Fibroblast of lung (primary cell): ENCODE data around the gene ABCC10. TPM values are rescaled to one million over a fixed set of nuclear protein-coding genes. Genes with fewer than 3 reads are reported as not detected.

Experiments used
- DNase-seq, 2 donors: peaks; one replicate each; pipeline versions ENCODE4 v3.0.0 to v3.0.0-alpha.2; 2010; ENCODE audit warnings: low read depth in 2 of 2
- H2AFZ ChIP-seq: 2 replicates; pipeline ENCODE4 v1.5.1; 2012; ENCODE audit warnings: low read length, control low read depth, inconsistent platforms
- H3K27ac ChIP-seq: 2 replicates; pipeline ENCODE4 v1.5.1; 2011; ENCODE audit warnings: low read length, control low read depth; ENCODE audit not compliant: insufficient read depth
- H3K27me3 ChIP-seq: 2 replicates; pipeline ENCODE4 v1.5.1; 2011; ENCODE audit warnings: mild to moderate bottlenecking, low read length; ENCODE audit not compliant: control insufficient read depth, insufficient read depth
- H3K36me3 ChIP-seq: 2 replicates; pipeline ENCODE4 v1.5.1; 2011; ENCODE audit warnings: low read length; ENCODE audit not compliant: control insufficient read depth, insufficient read depth
- H3K4me1 ChIP-seq: 2 replicates; pipeline ENCODE4 v1.5.1; 2011; ENCODE audit warnings: low read length; ENCODE audit not compliant: control insufficient read depth, insufficient read depth; ENCODE audit errors: extremely low read depth
- H3K4me2 ChIP-seq: 2 replicates; pipeline ENCODE4 v1.5.1; 2011; ENCODE audit warnings: low read length, control low read depth; ENCODE audit not compliant: insufficient read depth; ENCODE audit errors: extremely low read depth
- H3K4me3 ChIP-seq, 4 experiments: fragments of 200-600 bp in 1 of 4; sonication (generic) in 1 of 4; replicated peaks in 1 of 4; 2 replicates each; pipeline ENCODE4 v1.5.1; 2011 to 2016; ENCODE audit warnings: low read length in 4 of 4, low read depth in 3 of 4, mild to moderate bottlenecking in 3 of 4, control low read depth in 2 of 4, inconsistent platforms in 1 of 4, mixed read lengths in 1 of 4; ENCODE audit not compliant: insufficient read depth in 1 of 4; ENCODE audit errors: control extremely low read depth in 1 of 4
- H3K79me2 ChIP-seq: 2 replicates; pipeline ENCODE4 v1.5.1; 2012; ENCODE audit warnings: mild to moderate bottlenecking, low read length, inconsistent platforms; ENCODE audit not compliant: control insufficient read depth, insufficient read depth
- H3K9ac ChIP-seq: 2 replicates; pipeline ENCODE4 v1.5.1; 2011; ENCODE audit warnings: mild to moderate bottlenecking, low read length, control low read depth; ENCODE audit not compliant: insufficient read depth
- H3K9me3 ChIP-seq: 2 replicates; pipeline ENCODE4 v1.5.1; 2012; ENCODE audit warnings: low read depth, low read length; ENCODE audit not compliant: control insufficient read depth, insufficient read depth
- H4K20me1 ChIP-seq: 2 replicates; pipeline ENCODE4 v1.5.1; 2011; ENCODE audit warnings: low read length; ENCODE audit not compliant: control insufficient read depth, insufficient read depth; ENCODE audit errors: extremely low read depth
- CTCF ChIP-seq, 2 donors: IDR thresholded peaks in 1 of 2; conservative IDR thresholded peaks in 1 of 2; 1 replicate in 1 of 2; 2 replicates in 1 of 2; pipeline ENCODE4 v1.5.1; 2011 to 2012; ENCODE audit warnings: low read length in 2 of 2, control low read depth in 1 of 2, inconsistent platforms in 1 of 2, low read depth in 1 of 2, mild to moderate bottlenecking in 1 of 2
- EZH2 ChIP-seq: IDR thresholded peaks from 2 replicates; pipeline ENCODE4 v1.5.1; 2012; ENCODE audit warnings: low read length, control low read depth, mild to moderate bottlenecking; ENCODE audit errors: missing control alignments
- polyA plus RNA-seq, 2 donors: library from polyadenylated mRNA; depleted of rRNA in 1 of 2; stranded (reverse) in 1 of 2; unstranded in 1 of 2; fragments of >200 nt; gene quantifications; 2 replicates each; pipeline ENCODE4 v1.2.1, GENCODE V29; 2011 to 2012; ENCODE audit warnings: missing spikeins in 1 of 2
- total RNA-seq: library from RNA; depleted of rRNA; stranded (reverse); fragments of >200 nt; gene quantifications from 2 replicates; pipeline ENCODE4 v1.2.1, GENCODE V29; 2014

ABCC10 gene
- total and polyA plus RNA-seq, 2 donors (not counting 1 experiment from before 2014, with no cell fraction given), result 8.9 to 23.1 TPM

GRCh38 chr6:43444582-43444981 lies 17.2 kb downstream of the ABCC10 start:
- Histone ChIP-seq H3K4me3 (no peak overlapping the region), H3K27ac (no peak overlapping the region), H3K36me3 (peaks cover 9% of the 10 kb centered on the region), H3K4me2 (no peak overlapping the region), H3K4me1 (no peaks in the 10 kb centered on the region), H3K9me3 (no peaks in the 10 kb centered on the region), H3K79me2 (no peaks in the 10 kb centered on the region), H2AFZ (no peak overlapping the region), H4K20me1 (no peaks in the 10 kb centered on the region), H3K27me3 (no peaks in the 10 kb centered on the region), H3K9ac (no peak overlapping the region)
- TF ChIP-seq EZH2 (no peak), CTCF (conservative IDR thresholded peaks at IDR 0.05 in 1 of 2, IDR thresholded peaks at IDR 0.05 in 1 of 2; ENCODE audit: low read depth in 1 of 2, low read length in 2 of 2) (no peak)
- DNase-seq, result no peak

- Histone ChIP-seq H3K79me2 (no peaks in the 10 kb centered on the region), H3K27ac (no peak overlapping the region), H4K20me1 (no peaks in the 10 kb centered on the region), H3K9me3 (no peaks in the 10 kb centered on the region), H3K4me1 (no peaks in the 10 kb centered on the region), H3K27me3 (no peaks in the 10 kb centered on the region), H3K9ac (no peak overlapping the region), H3K4me2 (no peak overlapping the region), H2AFZ (no peak overlapping the region), H3K4me3 (no peak overlapping the region), H3K36me3 (peaks cover 10% of the 10 kb centered on the region)
- no peak for DNase-seq
- no peak for TF ChIP-seq CTCF (conservative IDR thresholded peaks at IDR 0.05 in 1 of 2, IDR thresholded peaks at IDR 0.05 in 1 of 2; ENCODE audit: low read depth in 1 of 2, low read length in 2 of 2)
- no peak for TF ChIP-seq EZH2
Measured at GRCh38 chr6:43445576-43445975, 18.2 kb downstream of the ABCC10 start.

GRCh38 chr6:43447604-43448003 lies 20.3 kb downstream of the ABCC10 start:
- Histone ChIP-seq H3K4me1 (no peaks in the 10 kb centered on the region), H2AFZ (no peak overlapping the region), H3K9me3 (no peaks in the 10 kb centered on the region), H3K79me2 (no peaks in the 10 kb centered on the region), H3K27ac (no peak overlapping the region), H4K20me1 (no peaks in the 10 kb centered on the region), H3K9ac (no peak overlapping the region), H3K36me3 (peaks cover 12% of the 10 kb centered on the region), H3K4me2 (no peak overlapping the region), H3K27me3 (no peaks in the 10 kb centered on the region), H3K4me3 (no peak overlapping the region)
- no peak for DNase-seq
- TF ChIP-seq CTCF (conservative IDR thresholded peaks at IDR 0.05 in 1 of 2, IDR thresholded peaks at IDR 0.05 in 1 of 2; ENCODE audit: low read depth in 1 of 2, low read length in 2 of 2) (no peak), EZH2 (no peak)
